Sigmoid colon (tissue), 4 donors: Measurements from ENCODE around the gene BCL6B.

Experiments used
- POLR2A ChIP-seq, 2 donors: fragments of 450-650 bp; IDR thresholded peaks; one replicate each; pipeline ENCODE4 v1.6.1; 2016; ENCODE audit warnings: antibody characterized with exemption in 2 of 2, mild to moderate bottlenecking in 2 of 2, moderate library complexity in 2 of 2
- POLR2AphosphoS5 ChIP-seq, 4 donors: sonication (generic); formaldehyde crosslinking; IDR thresholded peaks; one replicate each; pipeline ENCODE4 v1.6.1; 2017; ENCODE audit warnings: antibody characterized with exemption in 4 of 4
- TF ChIP-seq, protein P1 (sequence below), 4 experiments: fragments of 450-650 bp in 3 of 4; fragments of 200-600 bp in 1 of 4; IDR thresholded peaks; one replicate each; pipeline ENCODE4 v1.5.1; 2016 to 2019; ENCODE audit warnings: antibody characterized with exemption in 4 of 4, mild to moderate bottlenecking in 3 of 4, moderate library complexity in 2 of 4

- TF ChIP-seq, protein P1, sequence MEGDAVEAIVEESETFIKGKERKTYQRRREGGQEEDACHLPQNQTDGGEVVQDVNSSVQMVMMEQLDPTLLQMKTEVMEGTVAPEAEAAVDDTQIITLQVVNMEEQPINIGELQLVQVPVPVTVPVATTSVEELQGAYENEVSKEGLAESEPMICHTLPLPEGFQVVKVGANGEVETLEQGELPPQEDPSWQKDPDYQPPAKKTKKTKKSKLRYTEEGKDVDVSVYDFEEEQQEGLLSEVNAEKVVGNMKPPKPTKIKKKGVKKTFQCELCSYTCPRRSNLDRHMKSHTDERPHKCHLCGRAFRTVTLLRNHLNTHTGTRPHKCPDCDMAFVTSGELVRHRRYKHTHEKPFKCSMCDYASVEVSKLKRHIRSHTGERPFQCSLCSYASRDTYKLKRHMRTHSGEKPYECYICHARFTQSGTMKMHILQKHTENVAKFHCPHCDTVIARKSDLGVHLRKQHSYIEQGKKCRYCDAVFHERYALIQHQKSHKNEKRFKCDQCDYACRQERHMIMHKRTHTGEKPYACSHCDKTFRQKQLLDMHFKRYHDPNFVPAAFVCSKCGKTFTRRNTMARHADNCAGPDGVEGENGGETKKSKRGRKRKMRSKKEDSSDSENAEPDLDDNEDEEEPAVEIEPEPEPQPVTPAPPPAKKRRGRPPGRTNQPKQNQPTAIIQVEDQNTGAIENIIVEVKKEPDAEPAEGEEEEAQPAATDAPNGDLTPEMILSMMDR (IDR thresholded peaks at IDR 0.05): no peak
- TF ChIP-seq POLR2AphosphoS5 (IDR thresholded peaks at IDR 0.05) (no peak), POLR2A (IDR thresholded peaks at IDR 0.05) (no peak)
Observed at GRCh38 chr17:7026471-7027115, 3.7 kb downstream of the BCL6B start.
